HepG2 (cell line): ENCODE results near the gene MGMT. TPM values are rescaled to one million over a fixed set of nuclear protein-coding genes. Genes with fewer than 3 reads are reported as not detected.

ENCODE experiments used
- ATAC-seq: fragments of 200-7000 bp; cut with Tn5 transposase; 3 replicates; pipeline ENCODE4 v1.9.1; 2020; ENCODE audit warnings: mild to moderate bottlenecking, moderate library complexity
- BruUV-seq: library from RNA; stranded (reverse); fragments of 400-500 nt; replicated peaks from 2 replicates; lab custom pipeline; 2021; lab: Mats Ljungman, UMichigan
- CTCF ChIA-PET: fragments of 300-600 bp; formaldehyde crosslinking; extraction: SDS; loops from one replicate; lab custom pipeline; 2021; ENCODE audit warnings: low total read pairs, inconsistent platforms, low intra/inter-chr PET ratio; lab: Yijun Ruan, JAX
- POLR2A ChIA-PET: fragments of 350-600 bp; sonication (Branson Sonifier 250); formaldehyde crosslinking; loops from one replicate; lab custom pipeline; 2020; ENCODE audit warnings: antibody characterized with exemption, inconsistent platforms; lab: Yijun Ruan, JAX
- DNase-seq: peaks from one replicate; pipeline ENCODE4 v3.0.0-alpha.2; 2015; ENCODE audit warnings: low spot score
- FAIRE-seq: peaks from 3 replicates; lab custom pipeline; 2011; peaks lifted over from hg19 to GRCh38; lab: Jason Lieb, UNC
- H2AFZ ChIP-seq: one replicate; pipeline ENCODE4 v1.6.1; 2011; ENCODE audit warnings: low read length, inconsistent platforms
- H3K27ac ChIP-seq: fragments of 300-600 bp; 3 replicates; pipeline ENCODE4 v1.8.0; 2011; ENCODE audit warnings: mixed run types, mild to moderate bottlenecking, mixed read lengths, low read length, inconsistent platforms; ENCODE audit not compliant: insufficient read depth; ENCODE audit errors: extremely low read length
- H3K27me3 ChIP-seq, 2 experiments: fragments of 200-600 bp in 1 of 2; 2 replicates in 1 of 2; 3 replicates in 1 of 2; pipeline versions ENCODE4 v1.6.0 to v1.8.0; 2011; ENCODE audit warnings: low read length in 2 of 2, mild to moderate bottlenecking in 2 of 2, moderate library complexity in 2 of 2, inconsistent platforms in 1 of 2; ENCODE audit not compliant: insufficient read depth in 2 of 2, control insufficient read depth in 1 of 2
- H3K36me3 ChIP-seq, 2 experiments: fragments of 200-600 bp in 1 of 2; replicated peaks in 1 of 2; 2 replicates in 1 of 2; 3 replicates in 1 of 2; pipeline versions ENCODE4 v1.5.1 to v1.8.0; 2011; ENCODE audit warnings: low read length in 2 of 2, inconsistent platforms in 1 of 2; ENCODE audit not compliant: insufficient read depth in 2 of 2, control insufficient read depth in 1 of 2
- H3K4me1 ChIP-seq: 2 replicates; pipeline ENCODE4 v1.5.1; 2012; ENCODE audit warnings: low read length, inconsistent platforms; ENCODE audit not compliant: insufficient read depth
- H3K4me2 ChIP-seq: 2 replicates; pipeline ENCODE4 v1.6.0; 2011; ENCODE audit warnings: low read depth, low read length, inconsistent platforms
- H3K4me3 ChIP-seq, 3 experiments: fragments of 200-600 bp in 1 of 3; sonication (generic), shearing (Covaris generic) in 1 of 3; replicated peaks in 1 of 3; 2 replicates each; pipeline ENCODE4 v1.5.1; 2011 to 2016; ENCODE audit warnings: low read length in 3 of 3, inconsistent platforms in 2 of 3, low read depth in 2 of 3, mild to moderate bottlenecking in 2 of 3, control low read depth in 1 of 3, mixed read lengths in 1 of 3; ENCODE audit not compliant: insufficient read depth in 1 of 3
- H3K79me2 ChIP-seq: one replicate; pipeline ENCODE4 v1.6.1; 2011; ENCODE audit warnings: low read length, inconsistent platforms; ENCODE audit not compliant: insufficient read depth
- H3K9ac ChIP-seq: 2 replicates; pipeline ENCODE4 v1.6.0; 2011; ENCODE audit warnings: mild to moderate bottlenecking, low read depth, low read length, inconsistent platforms; ENCODE audit not compliant: insufficient read depth
- H3K9me3 ChIP-seq: 2 replicates; pipeline ENCODE4 v1.5.1; 2012; ENCODE audit warnings: mild to moderate bottlenecking, low read length
- H4K20me1 ChIP-seq: 2 replicates; pipeline ENCODE4 v1.6.0; 2011; ENCODE audit warnings: inconsistent platforms, mild to moderate bottlenecking, low read length, moderate library complexity; ENCODE audit not compliant: insufficient read depth
- BHLHE40 ChIP-seq: IDR thresholded peaks from 2 replicates; pipeline ENCODE4 v1.6.1; 2011; ENCODE audit warnings: low read length, improper control_type of control experiment
- EP300 ChIP-seq, 3 experiments: sonication (generic) in 1 of 3; formaldehyde crosslinking in 1 of 3; IDR thresholded peaks; 2 replicates each; pipeline versions ENCODE4 v1.5.1 to v1.6.1; 2011 to 2020; ENCODE audit warnings: low read depth in 2 of 3, low read length in 2 of 3, borderline replicate concordance in 1 of 3, improper control_type of control experiment in 1 of 3, mild to moderate bottlenecking in 1 of 3, missing genetic modification reagents in 1 of 3, moderate library complexity in 1 of 3
- ERF ChIP-seq: IDR thresholded peaks from 2 replicates; pipeline ENCODE4 v1.6.1; 2018; ENCODE audit warnings: missing biosample characterization, missing genetic modification reagents
- HMG20B ChIP-seq: conservative IDR thresholded peaks from 2 replicates; pipeline ENCODE4 v1.6.1; 2016; ENCODE audit warnings: missing genetic modification reagents, missing compliant biosample characterization
- KLF9 ChIP-seq: IDR thresholded peaks from 2 replicates; pipeline ENCODE4 v1.6.1; 2016; ENCODE audit warnings: low read depth
- MTF2 ChIP-seq: sonication (generic); formaldehyde crosslinking; IDR thresholded peaks from 2 replicates; pipeline ENCODE4 v1.5.0; 2020; ENCODE audit warnings: missing genetic modification reagents, borderline replicate concordance
- SALL2 ChIP-seq: sonication (generic); formaldehyde crosslinking; IDR thresholded peaks from 2 replicates; pipeline ENCODE4 v1.8.1; 2023; ENCODE audit warnings: mild to moderate bottlenecking, missing genetic modification reagents, inconsistent platforms
- SOX6 ChIP-seq, 2 experiments: fragments of 450-650 bp in 1 of 2; sonication (generic) in 1 of 2; formaldehyde crosslinking in 1 of 2; IDR thresholded peaks; 2 replicates each; pipeline versions ENCODE4 v1.4.0 to v1.6.1; 2017 to 2020; ENCODE audit warnings: antibody characterized with exemption in 1 of 2, mild to moderate bottlenecking in 1 of 2, missing genetic modification reagents in 1 of 2
- U2AF2 ChIP-seq: fragments of 200-400 bp; formaldehyde crosslinking; IDR thresholded peaks from 2 replicates; pipeline ENCODE4 v1.6.1; 2017; ENCODE audit warnings: low read depth, mild to moderate bottlenecking, low read length
- ZBTB1 ChIP-seq: sonication (generic); formaldehyde crosslinking; IDR thresholded peaks from 2 replicates; pipeline ENCODE4 v1.4.0; 2020; ENCODE audit warnings: missing genetic modification reagents, borderline replicate concordance
- ZFP90 ChIP-seq: sonication (generic); formaldehyde crosslinking; IDR thresholded peaks from 2 replicates; pipeline ENCODE4 v1.8.0; 2022; ENCODE audit warnings: missing genetic modification reagents, mild to moderate bottlenecking, inconsistent platforms, borderline replicate concordance
- ZKSCAN1 ChIP-seq: fragments of 150-350 bp; IDR thresholded peaks from 2 replicates; pipeline ENCODE4 v1.6.1; 2014; ENCODE audit warnings: low read length
- ZNF180 ChIP-seq: sonication (generic); formaldehyde crosslinking; IDR thresholded peaks from 2 replicates; pipeline ENCODE4 v1.4.0; 2020; ENCODE audit warnings: low read depth, missing genetic modification reagents, borderline replicate concordance
- WGBS: methylation state at CpG from one replicate; pipeline ENCODE4 v1.1.6; 2017; ENCODE audit warnings: low lambda C conversion rate; 5-methylcytosine and 5-hydroxymethylcytosine counted together
- in situ Hi-C: cut with HindIII; loops from 2 replicates; pipeline ENCODE4 v1.10.0; 2017; ENCODE audit warnings: low pct_unique_long_range_greater_than_20kb; ENCODE audit not compliant: extremely low pct_ligation_motif_present
- intact Hi-C: fragments of 100-400 bp; cut with micrococcal nuclease; formaldehyde crosslinking; loops from one replicate; pipeline ENCODE4 v1.10.0; 2022; ENCODE audit not compliant: unreplicated experiment
- polyA plus RNA-seq, 8 experiments: library from polyadenylated mRNA; depleted of rRNA in 3 of 8; stranded (reverse) in 7 of 8; unstranded in 1 of 8; fragments of >200 nt; fragmentation: Illumina TruSeq in 4 of 8; extraction: Trizol in 4 of 8; gene quantifications; 2 replicates each; pipeline versions ENCODE4 v1.2.1 to v1.2.3, GENCODE V29; 2011 to 2016; ENCODE audit warnings: low read depth in 4 of 8, missing spikeins in 1 of 8, mixed read lengths in 1 of 8; ENCODE audit not compliant: insufficient read depth in 1 of 8
- total RNA-seq, 5 experiments: library from RNA; depleted of rRNA; stranded (reverse); fragments of >200 nt; fragmentation: Illumina TruSeq; extraction: Trizol; gene quantifications; 2 replicates each; pipeline ENCODE4 v1.2.3, GENCODE V29; 2016; ENCODE audit warnings: low read depth in 1 of 5
- TF ChIP-seq, protein P1 (sequence below), 2 experiments: sonication (generic) in 1 of 2; formaldehyde crosslinking in 1 of 2; IDR thresholded peaks; 2 replicates each; pipeline versions ENCODE4 v1.4.0 to v1.6.1; 2016 to 2020; ENCODE audit warnings: borderline replicate concordance in 1 of 2, low read depth in 1 of 2, mild to moderate bottlenecking in 1 of 2, missing genetic modification reagents in 1 of 2
- TF ChIP-seq, protein P2 (sequence below): IDR thresholded peaks from 2 replicates; pipeline ENCODE4 v1.6.1; 2018; ENCODE audit warnings: missing genetic modification reagents
- TF ChIP-seq, protein P3 (sequence below): IDR thresholded peaks from 2 replicates; pipeline ENCODE4 v1.6.1; 2012; ENCODE audit warnings: inconsistent platforms

MGMT gene
- total and polyA plus RNA-seq, 2 of the 13 experiments (the other 11 are each of a cell fraction or from before 2014, with no cell fraction given), result 12.0 to 19.5 TPM

DNA sequence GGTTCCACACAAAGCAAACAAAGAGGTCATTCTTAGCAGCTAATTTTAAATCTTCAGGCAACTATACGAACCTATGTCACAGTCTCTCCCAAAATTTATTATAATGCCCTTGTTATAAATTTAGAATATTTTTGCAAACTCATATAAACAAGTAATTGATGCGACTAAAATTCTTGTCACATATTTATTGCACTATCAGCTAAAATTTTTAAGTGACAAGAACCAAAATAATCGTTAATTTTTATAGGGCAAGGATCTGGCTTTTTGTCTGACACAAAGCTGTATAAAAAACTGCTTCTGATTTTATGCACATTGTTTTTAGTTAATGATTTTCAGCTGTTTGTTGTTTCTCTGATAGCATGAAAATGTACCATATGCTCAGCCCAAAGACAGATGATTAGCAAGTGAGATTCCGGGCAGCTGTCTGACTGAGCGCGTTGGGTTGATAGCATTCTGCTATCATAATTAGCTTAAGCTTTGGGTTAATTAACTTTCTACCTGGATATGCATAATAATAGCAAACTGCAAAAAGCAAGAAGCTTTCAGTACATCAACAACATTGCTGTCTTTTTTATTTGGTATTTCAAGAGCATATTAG, 136.0 kb downstream of the MGMT start (continued):
- TF ChIP-seq, protein P1, sequence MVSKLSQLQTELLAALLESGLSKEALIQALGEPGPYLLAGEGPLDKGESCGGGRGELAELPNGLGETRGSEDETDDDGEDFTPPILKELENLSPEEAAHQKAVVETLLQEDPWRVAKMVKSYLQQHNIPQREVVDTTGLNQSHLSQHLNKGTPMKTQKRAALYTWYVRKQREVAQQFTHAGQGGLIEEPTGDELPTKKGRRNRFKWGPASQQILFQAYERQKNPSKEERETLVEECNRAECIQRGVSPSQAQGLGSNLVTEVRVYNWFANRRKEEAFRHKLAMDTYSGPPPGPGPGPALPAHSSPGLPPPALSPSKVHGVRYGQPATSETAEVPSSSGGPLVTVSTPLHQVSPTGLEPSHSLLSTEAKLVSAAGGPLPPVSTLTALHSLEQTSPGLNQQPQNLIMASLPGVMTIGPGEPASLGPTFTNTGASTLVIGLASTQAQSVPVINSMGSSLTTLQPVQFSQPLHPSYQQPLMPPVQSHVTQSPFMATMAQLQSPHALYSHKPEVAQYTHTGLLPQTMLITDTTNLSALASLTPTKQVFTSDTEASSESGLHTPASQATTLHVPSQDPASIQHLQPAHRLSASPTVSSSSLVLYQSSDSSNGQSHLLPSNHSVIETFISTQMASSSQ (IDR thresholded peaks at IDR 0.05; ENCODE audit: low read depth), result no peak
- TF ChIP-seq, protein P1 (CRISPR knock-in tag; IDR thresholded peaks at IDR 0.05; ENCODE audit: borderline replicate concordance), result no peak
- TF ChIP-seq ERF, result no peak
- TF ChIP-seq, all 625 proteins: peak for 2

DNA sequence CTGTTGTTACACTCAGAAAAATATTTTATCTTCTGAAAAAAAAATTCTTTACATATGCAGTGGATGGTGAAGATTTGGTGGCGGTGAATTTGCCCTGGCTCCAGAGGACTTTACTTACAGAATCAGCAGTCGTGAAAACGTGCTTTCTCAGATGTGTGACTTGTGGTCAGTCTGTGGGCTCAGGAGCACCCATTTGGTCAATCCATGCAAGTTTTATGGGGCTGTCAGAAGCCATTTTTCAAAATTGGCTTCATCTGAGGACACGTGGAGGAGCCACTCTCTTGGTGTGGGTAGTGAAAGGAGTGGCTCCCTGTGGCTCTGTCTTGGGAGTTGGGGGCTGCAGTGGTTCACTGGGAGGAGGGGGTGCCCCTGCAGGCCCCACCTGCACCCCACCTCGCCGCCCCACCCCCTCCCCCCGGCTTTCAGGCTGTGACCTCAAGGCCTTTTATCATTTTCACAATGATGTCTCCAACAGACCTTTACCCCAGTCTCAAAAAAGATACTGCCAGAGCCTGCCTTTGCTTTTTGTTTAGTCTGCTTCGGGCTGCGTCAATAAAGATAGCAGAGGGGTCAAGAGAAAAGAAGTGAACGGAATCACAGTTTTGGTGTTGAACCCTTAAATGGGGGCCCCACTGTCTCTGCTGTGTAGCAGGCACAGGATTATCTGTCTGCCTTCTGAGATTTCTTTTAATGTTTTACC, 137.4 kb downstream of the MGMT start:
- in situ Hi-C loops, result no loop called here
- FAIRE-seq (no peak), ATAC-seq (no peak), DNase-seq (no peak)
- intact Hi-C loops, result no loop called here
- Histone ChIP-seq H3K4me2 (no peak overlapping the region), H3K9ac (no peak overlapping the region), H3K36me3 (no peaks in the 10 kb centered on the region), H2AFZ (no peak overlapping the region), H3K79me2 (no peaks in the 10 kb centered on the region), H3K9me3 (peaks cover 25% of the 10 kb centered on the region; the same call in 1 of the 2 replicates), H3K27me3 (no peaks in the 10 kb centered on the region; a peak in 1 of 5 replicates), H3K4me1 (no peaks in the 10 kb centered on the region), H3K27ac (no peak overlapping the region), H4K20me1 (no peaks in the 10 kb centered on the region), H3K4me3 (no peak overlapping the region)
- CTCF ChIA-PET, result no interaction called here
- 64% methylated on average over 7 of the region's 10 CpGs for WGBS
- no TSS peak for BruUV-seq
- POLR2A ChIA-PET, result no interaction called here
- TF ChIP-seq, protein P2, sequence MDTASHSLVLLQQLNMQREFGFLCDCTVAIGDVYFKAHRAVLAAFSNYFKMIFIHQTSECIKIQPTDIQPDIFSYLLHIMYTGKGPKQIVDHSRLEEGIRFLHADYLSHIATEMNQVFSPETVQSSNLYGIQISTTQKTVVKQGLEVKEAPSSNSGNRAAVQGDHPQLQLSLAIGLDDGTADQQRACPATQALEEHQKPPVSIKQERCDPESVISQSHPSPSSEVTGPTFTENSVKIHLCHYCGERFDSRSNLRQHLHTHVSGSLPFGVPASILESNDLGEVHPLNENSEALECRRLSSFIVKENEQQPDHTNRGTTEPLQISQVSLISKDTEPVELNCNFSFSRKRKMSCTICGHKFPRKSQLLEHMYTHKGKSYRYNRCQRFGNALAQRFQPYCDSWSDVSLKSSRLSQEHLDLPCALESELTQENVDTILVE (CRISPR knock-in tag), result no peak
- no peak for TF ChIP-seq HMG20B
- no peak for TF ChIP-seq ZKSCAN1
- no peak for TF ChIP-seq ZNF180
- no peak for TF ChIP-seq U2AF2
- no peak for TF ChIP-seq ZFP90 (CRISPR knock-in tag)
- no peak for TF ChIP-seq SOX6 (IDR thresholded peaks at IDR 0.05)
- TF ChIP-seq SOX6 (CRISPR knock-in tag; IDR thresholded peaks at IDR 0.05), result no peak
- TF ChIP-seq EP300 (IDR thresholded peaks at IDR 0.05; ENCODE audit: low read depth in 2 of 2, low read length in 2 of 2), result no peak
- no peak for TF ChIP-seq EP300 (CRISPR knock-in tag; IDR thresholded peaks at IDR 0.05; ENCODE audit: borderline replicate concordance)
- TF ChIP-seq SALL2 (CRISPR knock-in tag), result no peak
- TF ChIP-seq MTF2, result no peak
- no peak for TF ChIP-seq BHLHE40
- TF ChIP-seq, protein P3, sequence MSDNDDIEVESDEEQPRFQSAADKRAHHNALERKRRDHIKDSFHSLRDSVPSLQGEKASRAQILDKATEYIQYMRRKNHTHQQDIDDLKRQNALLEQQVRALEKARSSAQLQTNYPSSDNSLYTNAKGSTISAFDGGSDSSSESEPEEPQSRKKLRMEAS, result no peak
- TF ChIP-seq ZBTB1 (CRISPR knock-in tag), result no peak
- no peak for TF ChIP-seq KLF9 (CRISPR knock-in tag)
